ENCODE results near the gene LCP1.

- no peak for TF ChIP-seq CTCF (IDR thresholded peaks at IDR 0.05)
- TF ChIP-seq POLR2A (IDR thresholded peaks at IDR 0.05): no peak
Observed at GRCh38 chr13:46195016-46195415, 13.0 kb upstream of the LCP1 start.

Data from uterus (tissue), 2 donors.